Measurements from ENCODE around the gene AFF2. TPM values are rescaled to one million over a fixed set of nuclear protein-coding genes. Genes with fewer than 3 reads are reported as not detected.

The AFF2 gene
- total RNA-seq, 1 experiment from 2014 or later, result 0.13 TPM

GRCh38 chrX:148713981-148714380, 213.6 kb downstream of the AFF2 start:
- no peaks in the 10 kb centered on the region for H3K9me3 ChIP-seq (replicated peaks)
- no peak overlapping the region for H3K4me3 ChIP-seq
- H3K27ac ChIP-seq, result no peak overlapping the region
- H3K36me3 ChIP-seq, result no peaks in the 10 kb centered on the region
- no peaks in the 10 kb centered on the region for H3K27me3 ChIP-seq (replicated peaks)
- no peaks in the 10 kb centered on the region for H3K4me1 ChIP-seq (replicated peaks)
- DNase-seq (ENCODE audit: low read depth in 1 of 2, low spot score in 2 of 2), result no peak

- Histone ChIP-seq H3K9me3 (replicated peaks) (no peaks in the 10 kb centered on the region), H3K36me3 (no peaks in the 10 kb centered on the region), H3K4me3 (no peak overlapping the region), H3K27ac (no peak overlapping the region), H3K4me1 (replicated peaks) (no peaks in the 10 kb centered on the region), H3K27me3 (replicated peaks) (no peaks in the 10 kb centered on the region)
- DNase-seq (ENCODE audit: low read depth in 1 of 2, low spot score in 2 of 2), result no peak
Measured at GRCh38 chrX:148715361-148715760, 214.9 kb downstream of the AFF2 start.

- H3K27me3 ChIP-seq (replicated peaks), result no peaks in the 10 kb centered on the region
- H3K4me3 ChIP-seq, result no peak overlapping the region
- no peak overlapping the region for H3K27ac ChIP-seq
- no peaks in the 10 kb centered on the region for H3K36me3 ChIP-seq
- H3K9me3 ChIP-seq (replicated peaks), result no peaks in the 10 kb centered on the region
- no peak for DNase-seq (ENCODE audit: low read depth in 1 of 2, low spot score in 2 of 2)
- no peaks in the 10 kb centered on the region for H3K4me1 ChIP-seq (replicated peaks)
Measured at GRCh38 chrX:148722966-148723365, 222.5 kb downstream of the AFF2 start.

- Histone ChIP-seq H3K36me3 (no peaks in the 10 kb centered on the region), H3K4me3 (no peak overlapping the region), H3K9me3 (replicated peaks) (no peaks in the 10 kb centered on the region), H3K4me1 (replicated peaks) (no peaks in the 10 kb centered on the region), H3K27ac (no peak overlapping the region), H3K27me3 (replicated peaks) (no peaks in the 10 kb centered on the region)
- DNase-seq (ENCODE audit: low read depth in 1 of 2, low spot score in 2 of 2), result no peak
Measured at GRCh38 chrX:148723551-148723950, 223.1 kb downstream of the AFF2 start.

- Histone ChIP-seq H3K36me3 (no peaks in the 10 kb centered on the region), H3K27ac (no peak overlapping the region), H3K27me3 (replicated peaks) (no peaks in the 10 kb centered on the region), H3K4me1 (replicated peaks) (no peaks in the 10 kb centered on the region), H3K9me3 (replicated peaks) (no peaks in the 10 kb centered on the region), H3K4me3 (no peak overlapping the region)
- DNase-seq (ENCODE audit: low read depth in 1 of 2, low spot score in 2 of 2), result no peak
Measured at GRCh38 chrX:148728901-148729300, 228.5 kb downstream of the AFF2 start.

- DNase-seq (ENCODE audit: low read depth in 1 of 2, low spot score in 2 of 2), result no peak
- no peaks in the 10 kb centered on the region for H3K9me3 ChIP-seq (replicated peaks)
- no peak overlapping the region for H3K4me3 ChIP-seq
- H3K27me3 ChIP-seq (replicated peaks), result no peaks in the 10 kb centered on the region
- no peaks in the 10 kb centered on the region for H3K36me3 ChIP-seq
- H3K27ac ChIP-seq, result no peak overlapping the region
- no peaks in the 10 kb centered on the region for H3K4me1 ChIP-seq (replicated peaks)
Measured at GRCh38 chrX:148732743-148733142, 232.3 kb downstream of the AFF2 start.

GRCh38 chrX:148741441-148741840, 241.0 kb downstream of the AFF2 start:
- DNase-seq (ENCODE audit: low read depth in 1 of 2, low spot score in 2 of 2), result no peak
- H3K27me3 ChIP-seq (replicated peaks), result no peaks in the 10 kb centered on the region
- H3K27ac ChIP-seq, result no peak overlapping the region
- H3K4me1 ChIP-seq (replicated peaks), result no peaks in the 10 kb centered on the region
- H3K36me3 ChIP-seq, result no peaks in the 10 kb centered on the region
- no peak overlapping the region for H3K4me3 ChIP-seq
- no peaks in the 10 kb centered on the region for H3K9me3 ChIP-seq (replicated peaks)

- Histone ChIP-seq H3K27me3 (replicated peaks) (no peaks in the 10 kb centered on the region), H3K9me3 (replicated peaks) (no peaks in the 10 kb centered on the region), H3K4me3 (no peak overlapping the region), H3K36me3 (no peaks in the 10 kb centered on the region), H3K27ac (no peak overlapping the region), H3K4me1 (replicated peaks) (no peaks in the 10 kb centered on the region)
- DNase-seq (ENCODE audit: low read depth in 1 of 2, low spot score in 2 of 2), result no peak
Measured at GRCh38 chrX:148755111-148755510, 254.7 kb downstream of the AFF2 start.

GRCh38 chrX:148763896-148764295, 263.5 kb downstream of the AFF2 start:
- Histone ChIP-seq H3K4me3 (no peak overlapping the region), H3K9me3 (replicated peaks) (no peaks in the 10 kb centered on the region), H3K36me3 (no peaks in the 10 kb centered on the region), H3K4me1 (replicated peaks) (no peaks in the 10 kb centered on the region), H3K27me3 (replicated peaks) (no peaks in the 10 kb centered on the region), H3K27ac (no peak overlapping the region)
- DNase-seq (ENCODE audit: low read depth in 1 of 2, low spot score in 2 of 2), result no peak

GRCh38 chrX:148768296-148768695, 267.9 kb downstream of the AFF2 start:
- DNase-seq (ENCODE audit: low read depth in 1 of 2, low spot score in 2 of 2), result no peak
- Histone ChIP-seq H3K9me3 (replicated peaks) (no peaks in the 10 kb centered on the region), H3K4me3 (no peak overlapping the region), H3K27me3 (replicated peaks) (no peaks in the 10 kb centered on the region), H3K36me3 (no peaks in the 10 kb centered on the region), H3K4me1 (replicated peaks) (no peaks in the 10 kb centered on the region), H3K27ac (no peak overlapping the region)

GRCh38 chrX:148771440-148771839, 271.0 kb downstream of the AFF2 start:
- Histone ChIP-seq H3K27me3 (replicated peaks) (no peaks in the 10 kb centered on the region), H3K9me3 (replicated peaks) (no peaks in the 10 kb centered on the region), H3K36me3 (no peaks in the 10 kb centered on the region), H3K4me1 (replicated peaks) (no peaks in the 10 kb centered on the region), H3K4me3 (no peak overlapping the region), H3K27ac (no peak overlapping the region)
- no peak for DNase-seq (ENCODE audit: low read depth in 1 of 2, low spot score in 2 of 2)

- DNase-seq (ENCODE audit: low read depth in 1 of 2, low spot score in 2 of 2), result no peak
- H3K27ac ChIP-seq, result no peak overlapping the region
Measured at GRCh38 chrX:148774276-148774675, 273.9 kb downstream of the AFF2 start.

GRCh38 chrX:148784137-148784536, 283.7 kb downstream of the AFF2 start:
- Histone ChIP-seq H3K4me1 (replicated peaks) (no peaks in the 10 kb centered on the region), H3K4me3 (no peak overlapping the region), H3K9me3 (replicated peaks) (no peaks in the 10 kb centered on the region), H3K27ac (no peak overlapping the region), H3K36me3 (no peaks in the 10 kb centered on the region), H3K27me3 (replicated peaks) (no peaks in the 10 kb centered on the region)
- DNase-seq (ENCODE audit: low read depth in 1 of 2, low spot score in 2 of 2), result no peak

More at GRCh38 chrX:148774276-148774675, 273.9 kb downstream of the AFF2 start:
- Histone ChIP-seq H3K27me3 (replicated peaks) (no peaks in the 10 kb centered on the region), H3K9me3 (replicated peaks) (no peaks in the 10 kb centered on the region), H3K36me3 (no peaks in the 10 kb centered on the region), H3K4me3 (no peak overlapping the region), H3K4me1 (replicated peaks) (no peaks in the 10 kb centered on the region)

GRCh38 chrX:148784856-148785255, 284.4 kb downstream of the AFF2 start:
- no peaks in the 10 kb centered on the region for H3K27me3 ChIP-seq (replicated peaks)

GRCh38 chrX:148785256-148785655, 284.8 kb downstream of the AFF2 start:
- H3K4me3 ChIP-seq, result no peak overlapping the region
- H3K27ac ChIP-seq, result no peak overlapping the region
- no peaks in the 10 kb centered on the region for H3K4me1 ChIP-seq (replicated peaks)
- no peaks in the 10 kb centered on the region for H3K36me3 ChIP-seq
- DNase-seq (ENCODE audit: low read depth in 1 of 2, low spot score in 2 of 2), result no peak
- no peaks in the 10 kb centered on the region for H3K9me3 ChIP-seq (replicated peaks)
- H3K27me3 ChIP-seq (replicated peaks), result no peaks in the 10 kb centered on the region

More at GRCh38 chrX:148784856-148785255, 284.4 kb downstream of the AFF2 start:
- no peaks in the 10 kb centered on the region for H3K4me1 ChIP-seq (replicated peaks)
- H3K36me3 ChIP-seq, result no peaks in the 10 kb centered on the region
- no peak overlapping the region for H3K27ac ChIP-seq
- H3K4me3 ChIP-seq, result no peak overlapping the region
- H3K9me3 ChIP-seq (replicated peaks), result no peaks in the 10 kb centered on the region
- no peak for DNase-seq (ENCODE audit: low read depth in 1 of 2, low spot score in 2 of 2)
